HCEC 1CT (cell line): Measurements from ENCODE around the gene CYLD.

Experiments used
- DNase-seq: peaks from one replicate; pipeline ENCODE4 v3.0.0-alpha.2; 2017

The CYLD gene

GRCh38 chr16:50741781-50742575 is at the start of gene CYLD:
Gene CYLD (plus strand): TSS chr16:50742086. CDS start chr16:50749699, 7,613 bp downstream.
- peak; percentile 99 for DNase-seq

- no peak for DNase-seq
Measured at GRCh38 chr16:50692644-50692998, 49.3 kb upstream of the CYLD start.

- DNase-seq, result no peak
Measured at GRCh38 chr16:50692999-50693781, 48.7 kb upstream of the CYLD start, which contains the start of gene NOD2. Gene NOD2 (plus strand): TSS chr16:50693606. CDS start chr16:50699496, 5,890 bp downstream.

- DNase-seq, result no peak
Measured at GRCh38 chr16:50694206-50694605, 47.7 kb upstream of the CYLD start.

- no peak for DNase-seq
Measured at GRCh38 chr16:50695017-50696000, 46.6 kb upstream of the CYLD start.

- DNase-seq, result no peak
Measured at GRCh38 chr16:50696126-50696525, 45.8 kb upstream of the CYLD start.

GRCh38 chr16:50696575-50697420 is 45.1 kb upstream of the CYLD start:
- peak; percentile 15 for DNase-seq

GRCh38 chr16:50697421-50697715 is 44.5 kb upstream of the CYLD start:
- DNase-seq, result no peak

- DNase-seq, result peak; percentile 4
Measured at GRCh38 chr16:50697881-50698767, 43.8 kb upstream of the CYLD start.

- DNase-seq, result peak; percentile 3
Measured at GRCh38 chr16:50699326-50700159, 42.3 kb upstream of the CYLD start.

- no peak for DNase-seq
Measured at GRCh38 chr16:50702725-50703124, 39.2 kb upstream of the CYLD start.

GRCh38 chr16:50704245-50704644 is 37.6 kb upstream of the CYLD start:
- no peak for DNase-seq

- no peak for DNase-seq
Measured at GRCh38 chr16:50705436-50706110, 36.3 kb upstream of the CYLD start.

- no peak for DNase-seq
Measured at GRCh38 chr16:50706250-50706649, 35.6 kb upstream of the CYLD start.

- DNase-seq, result no peak
Measured at GRCh38 chr16:50708373-50709060, 33.4 kb upstream of the CYLD start.

- DNase-seq, result no peak
Measured at GRCh38 chr16:50709061-50709684, 32.7 kb upstream of the CYLD start.

GRCh38 chr16:50709980-50710379 is 31.9 kb upstream of the CYLD start:
- no peak for DNase-seq

GRCh38 chr16:50711040-50711439 is 30.8 kb upstream of the CYLD start:
- DNase-seq, result no peak
